ENCODE data around the gene AGPAT2. TPM values are rescaled to one million over a fixed set of nuclear protein-coding genes. Genes with fewer than 3 reads are reported as not detected.

Gene AGPAT2
- total RNA-seq, 2 donors from 2014 or later: 71.9 to 81.9 TPM

DNA sequence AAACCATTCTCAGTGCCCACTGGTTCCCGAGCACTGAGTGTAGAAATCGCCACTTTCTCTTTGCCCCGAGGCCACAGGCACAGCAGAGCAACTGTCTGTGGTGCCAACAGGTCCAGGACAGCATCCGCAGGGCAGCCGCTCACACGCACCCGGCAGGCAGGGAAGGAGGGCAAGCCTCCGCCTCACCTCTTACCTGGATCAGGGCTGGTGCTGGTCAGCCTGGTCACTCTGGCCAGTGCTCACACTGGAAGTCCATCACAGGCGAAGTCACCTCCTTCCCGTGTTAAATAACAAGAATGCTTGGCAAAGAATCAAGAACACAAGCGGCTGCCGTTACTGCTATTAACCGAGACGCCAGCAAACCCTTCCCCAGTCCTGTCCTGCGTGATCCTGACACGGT is 38.9 kb upstream of the AGPAT2 start:
- no peaks in the 10 kb centered on the region for H3K9me3 ChIP-seq
- H3K27ac ChIP-seq: peak overlapping the region; percentile 77 to 86
- peaks cover 0 to 82% of the 10 kb centered on the region in 2 donors for H3K4me1 ChIP-seq
- no peaks in the 10 kb centered on the region for H3K27me3 ChIP-seq
- peaks cover 54% of the 10 kb centered on the region for H3K36me3 ChIP-seq
- H3K4me3 ChIP-seq: peak overlapping the region; percentile 82 to 90
- DNase-seq (ENCODE audit: low spot score): no peak
- TF ChIP-seq CTCF (IDR thresholded peaks at IDR 0.05): no peak

DNA sequence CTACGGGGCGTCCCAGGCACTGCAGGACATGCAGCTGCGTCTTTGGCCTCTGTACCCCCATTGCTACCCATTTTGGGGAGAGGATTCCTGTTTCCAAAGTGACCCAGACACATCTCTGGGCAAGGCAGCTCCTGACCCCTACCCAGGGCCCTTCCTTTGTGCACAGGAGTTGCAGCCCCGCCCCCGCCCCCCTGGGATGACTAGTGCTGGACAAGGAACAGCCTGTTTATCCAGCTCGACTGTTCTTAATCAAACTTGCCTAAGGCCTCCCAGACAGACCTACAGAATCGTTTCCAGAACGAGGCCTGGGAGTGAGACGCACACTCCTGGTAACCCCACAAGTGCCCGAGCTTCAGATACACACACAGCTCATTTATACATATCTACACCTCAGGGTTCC is 38.4 kb upstream of the AGPAT2 start:
- no peak for DNase-seq (ENCODE audit: low spot score)
- Histone ChIP-seq H3K4me1 (peaks cover 0 to 87% of the 10 kb centered on the region in 2 donors), H3K27me3 (no peaks in the 10 kb centered on the region), H3K27ac (peak overlapping the region in 1 of 2 donors; percentile 86), H3K36me3 (peaks cover 54% of the 10 kb centered on the region), H3K4me3 (peak overlapping the region in 1 of 2 donors; percentile 82), H3K9me3 (no peaks in the 10 kb centered on the region)
- no peak for TF ChIP-seq CTCF (IDR thresholded peaks at IDR 0.05)

DNA sequence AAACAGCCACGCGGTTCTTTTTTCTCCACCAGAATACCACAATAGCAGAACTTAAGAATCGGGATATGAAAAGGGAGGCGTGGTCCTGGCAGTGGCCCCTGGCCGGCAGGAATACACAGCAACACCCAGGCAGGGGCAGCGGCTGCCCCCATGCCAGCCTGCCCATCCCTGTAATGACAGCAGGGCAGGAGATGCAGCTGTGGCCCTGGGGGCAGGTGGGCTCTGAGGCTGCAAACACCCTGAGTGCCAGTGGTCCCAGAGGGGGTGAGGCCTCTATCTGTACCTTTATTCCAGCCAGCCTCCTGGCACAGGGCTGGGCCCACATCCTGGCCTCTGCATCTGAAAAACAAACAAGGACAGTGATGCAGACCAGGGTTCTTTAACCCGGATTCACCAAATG is 37.5 kb upstream of the AGPAT2 start:
- DNase-seq (ENCODE audit: low spot score): no peak
- Histone ChIP-seq H3K27ac (peak overlapping the region in 1 of 2 donors; percentile 22), H3K4me1 (peaks cover 0 to 94% of the 10 kb centered on the region in 2 donors), H3K4me3 (no peak overlapping the region), H3K9me3 (no peaks in the 10 kb centered on the region), H3K27me3 (no peaks in the 10 kb centered on the region), H3K36me3 (peaks cover 54% of the 10 kb centered on the region)
- no peak for TF ChIP-seq CTCF (IDR thresholded peaks at IDR 0.05)

- DNase-seq (ENCODE audit: low spot score): no peak
- peaks cover 0 to 94% of the 10 kb centered on the region in 2 donors for H3K4me1 ChIP-seq
- no peak for TF ChIP-seq CTCF (IDR thresholded peaks at IDR 0.05)
- no peaks in the 10 kb centered on the region for H3K27me3 ChIP-seq
- H3K36me3 ChIP-seq: peaks cover 54% of the 10 kb centered on the region
- H3K9me3 ChIP-seq: no peaks in the 10 kb centered on the region
- no peak overlapping the region for H3K4me3 ChIP-seq
- H3K27ac ChIP-seq: peak overlapping the region in 1 of 2 donors; percentile 22
Observed at GRCh38 chr9:136723989-136724388, 36.7 kb upstream of the AGPAT2 start.

DNA sequence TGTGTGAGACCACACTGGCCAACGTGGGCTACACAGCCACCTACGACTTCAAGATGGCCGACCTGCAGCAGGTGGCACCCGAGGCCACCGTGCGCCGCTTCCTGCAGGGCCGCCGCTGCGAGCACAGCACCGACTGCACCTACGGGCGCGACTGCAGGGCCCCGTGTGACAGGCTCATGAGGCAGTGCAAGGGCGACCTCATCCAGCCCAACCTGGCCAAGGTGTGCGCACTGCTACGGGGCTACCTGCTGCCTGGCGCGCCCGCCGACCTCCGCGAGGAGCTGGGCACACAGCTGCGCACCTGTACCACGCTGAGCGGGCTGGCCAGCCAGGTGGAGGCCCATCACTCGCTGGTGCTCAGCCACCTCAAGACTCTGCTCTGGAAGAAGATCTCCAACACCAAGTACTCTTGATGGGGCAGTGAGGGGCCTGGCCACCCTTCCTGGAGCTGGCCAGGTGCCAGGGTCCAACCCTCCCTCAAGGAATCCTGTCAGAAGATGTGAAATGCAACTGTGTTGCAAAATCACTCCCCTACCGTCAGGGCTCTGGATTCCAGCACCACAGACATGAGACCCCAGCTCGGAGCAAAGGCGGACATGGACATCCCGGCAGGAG is 36.2 kb upstream of the AGPAT2 start:
- Histone ChIP-seq H3K4me3 (no peak overlapping the region), H3K27ac (peak overlapping the region; percentile 85 to 88), H3K27me3 (no peaks in the 10 kb centered on the region), H3K4me1 (peaks cover 0 to 91% of the 10 kb centered on the region in 2 donors), H3K36me3 (peaks cover 54% of the 10 kb centered on the region), H3K9me3 (no peaks in the 10 kb centered on the region)
- no peak for TF ChIP-seq CTCF (IDR thresholded peaks at IDR 0.05)
- no peak for DNase-seq (ENCODE audit: low spot score)

DNA sequence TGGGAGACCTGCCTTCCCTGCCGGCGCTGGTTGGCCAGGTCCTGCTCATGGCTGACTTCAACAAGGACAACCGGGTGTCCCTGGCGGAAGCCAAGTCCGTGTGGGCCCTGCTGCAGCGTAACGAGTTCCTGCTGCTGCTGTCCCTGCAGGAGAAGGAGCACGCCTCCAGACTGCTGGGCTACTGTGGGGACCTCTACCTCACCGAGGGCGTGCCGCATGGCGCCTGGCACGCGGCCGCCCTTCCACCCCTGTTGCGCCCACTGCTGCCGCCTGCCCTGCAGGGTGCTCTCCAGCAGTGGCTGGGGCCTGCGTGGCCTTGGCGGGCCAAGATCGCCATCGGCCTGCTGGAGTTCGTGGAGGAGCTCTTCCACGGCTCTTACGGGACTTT is 35.7 kb upstream of the AGPAT2 start:
- Histone ChIP-seq H3K9me3 (no peaks in the 10 kb centered on the region), H3K4me1 (peaks cover 0 to 88% of the 10 kb centered on the region in 2 donors), H3K4me3 (no peak overlapping the region), H3K27ac (peak overlapping the region; percentile 85 to 88), H3K27me3 (no peaks in the 10 kb centered on the region), H3K36me3 (peaks cover 54% of the 10 kb centered on the region)
- TF ChIP-seq CTCF (IDR thresholded peaks at IDR 0.05): no peak
- no peak for DNase-seq (ENCODE audit: low spot score)

All from right atrium auricular region (tissue), 2 donors.